Suppressor macrophage (primary cell): ENCODE results near the gene USP10.

Experiments
- DNase-seq, 4 experiments: peaks; one replicate each; pipeline ENCODE4 v3.0.0-alpha.2; 2020 to 2022

USP10 gene

DNA sequence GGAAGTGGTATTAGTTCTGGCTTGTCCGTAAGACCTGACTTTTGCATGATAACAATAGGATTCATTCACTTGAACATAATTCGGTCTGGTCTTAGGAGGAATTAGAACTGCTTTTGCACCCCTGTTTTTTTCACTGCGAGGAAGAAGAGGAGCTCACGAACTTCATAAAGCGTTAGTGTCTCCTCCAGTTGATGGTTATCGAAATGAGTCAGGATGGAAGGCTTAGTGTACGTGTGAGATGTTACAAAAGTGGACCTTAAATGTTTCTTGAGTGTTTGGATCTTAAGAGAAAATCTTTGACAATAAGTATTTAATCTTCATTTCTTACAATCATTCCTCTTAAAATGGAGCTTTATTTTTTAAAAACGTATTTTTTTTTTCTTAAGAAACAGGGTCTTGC is 52.8 kb downstream of the USP10 start:
- DNase-seq, result peak in 2 of 4 experiments; percentile 9 to 23

DNA sequence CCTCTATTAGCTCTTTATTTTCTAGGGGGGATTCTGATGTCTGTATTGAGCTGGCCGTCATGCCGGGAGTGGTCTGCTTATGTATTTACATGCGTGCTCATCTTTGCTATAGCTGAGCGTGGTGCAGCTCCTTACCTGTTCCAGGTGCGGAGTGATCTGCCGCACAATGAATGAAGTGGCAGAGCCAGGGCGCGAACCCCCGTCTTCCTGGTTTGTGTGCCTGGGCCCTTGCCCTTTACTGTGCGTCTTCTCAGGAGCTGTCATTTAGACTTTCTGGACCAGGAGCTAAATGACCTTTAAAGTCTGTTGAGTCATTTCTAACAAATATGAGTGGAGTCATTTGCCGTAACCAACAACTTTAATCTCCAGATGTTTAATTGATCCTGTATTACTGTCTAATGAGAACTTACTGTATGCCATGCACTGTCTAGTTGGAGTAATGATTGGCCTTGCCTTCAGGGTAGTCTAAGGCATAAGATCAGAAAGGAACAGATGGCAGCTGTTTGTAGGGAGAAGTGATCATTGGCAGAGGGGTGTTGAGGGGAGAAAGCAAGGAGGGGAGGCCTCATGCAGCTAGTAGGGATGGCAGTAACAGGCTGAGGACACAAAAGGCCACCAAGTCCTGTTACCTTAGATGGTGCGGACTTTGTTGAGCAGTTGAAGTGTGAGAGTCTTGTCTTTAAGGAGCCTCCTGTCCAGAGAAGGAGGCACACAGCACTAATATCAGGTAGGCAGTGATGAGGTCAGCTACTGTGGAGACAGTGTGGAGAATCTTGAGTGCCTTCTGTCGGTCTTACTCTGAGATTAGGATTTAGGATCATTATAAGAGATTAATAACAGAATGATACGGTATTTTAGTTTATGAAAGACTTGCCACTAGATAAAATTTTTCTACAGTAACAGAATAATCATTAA is 53.9 kb downstream of the USP10 start:
- DNase-seq, result no peak

DNA sequence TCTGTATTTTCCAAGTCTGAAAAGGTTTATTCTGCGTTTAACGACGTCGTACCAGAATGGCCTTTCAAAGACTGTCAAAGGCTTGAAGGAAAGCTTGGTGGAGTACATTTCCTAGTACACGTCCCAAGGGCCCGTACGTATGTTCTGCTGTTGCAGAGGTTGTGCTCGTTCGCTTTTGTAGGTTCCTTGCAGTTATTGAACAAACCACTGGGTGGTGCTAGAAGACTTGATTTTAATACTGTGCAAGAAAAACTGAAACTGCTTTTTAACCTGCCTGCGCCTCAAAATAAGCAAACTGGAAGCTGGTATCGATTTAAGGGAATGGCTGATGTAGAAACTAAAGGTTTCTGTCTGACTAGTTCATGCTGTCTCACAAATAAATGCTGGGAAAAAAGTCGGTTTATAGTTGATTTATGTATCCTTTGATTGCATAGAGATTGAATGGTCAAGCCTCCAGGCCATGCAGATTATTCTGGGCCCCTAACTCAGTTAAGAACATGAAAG is 54.6 kb downstream of the USP10 start:
- DNase-seq, result peak; percentile 83 to 90 (median 90)

- DNase-seq, result peak; percentile 17 to 53 (median 29)
Observed at GRCh38 chr16:84754956-84755672, 55.3 kb downstream of the USP10 start.

DNA sequence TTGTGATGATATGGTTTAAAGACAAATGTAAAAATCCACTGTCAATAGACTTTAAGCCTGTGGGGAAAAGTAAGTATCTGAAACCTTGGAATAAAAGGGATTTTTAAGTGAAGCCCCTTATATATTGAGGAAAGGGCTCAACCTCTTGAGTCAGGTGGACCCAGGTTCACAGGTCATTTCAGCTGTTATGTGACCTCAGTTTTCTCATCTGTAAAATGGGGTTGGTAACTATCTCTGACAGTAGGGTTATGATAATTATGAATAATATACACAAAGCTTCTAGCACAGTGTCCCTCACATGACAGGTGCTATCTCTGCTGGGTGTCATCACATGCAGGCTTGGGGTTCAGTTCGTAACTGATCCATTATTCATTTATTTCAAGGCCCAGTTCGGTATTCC is 57.0 kb downstream of the USP10 start:
- DNase-seq, result no peak

DNA sequence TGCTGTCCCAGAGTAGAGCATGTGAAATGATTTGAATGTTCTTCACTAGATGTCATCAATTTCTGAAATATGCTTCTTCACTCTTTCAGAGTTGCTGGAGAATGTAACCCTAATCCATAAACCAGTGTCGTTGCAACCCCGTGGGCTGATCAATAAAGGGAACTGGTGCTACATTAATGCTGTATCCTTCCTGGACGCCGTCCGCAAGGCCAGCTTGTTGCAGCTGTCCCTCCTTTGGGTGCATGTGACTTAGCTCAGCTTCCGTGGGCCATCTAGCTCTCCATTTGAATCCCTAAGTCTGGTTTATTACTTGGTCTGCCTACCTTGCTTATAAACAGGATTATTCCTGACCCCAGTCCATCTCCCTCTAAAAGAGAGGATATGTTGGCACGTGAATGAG is 58.8 kb downstream of the USP10 start:
- DNase-seq, result no peak

DNA sequence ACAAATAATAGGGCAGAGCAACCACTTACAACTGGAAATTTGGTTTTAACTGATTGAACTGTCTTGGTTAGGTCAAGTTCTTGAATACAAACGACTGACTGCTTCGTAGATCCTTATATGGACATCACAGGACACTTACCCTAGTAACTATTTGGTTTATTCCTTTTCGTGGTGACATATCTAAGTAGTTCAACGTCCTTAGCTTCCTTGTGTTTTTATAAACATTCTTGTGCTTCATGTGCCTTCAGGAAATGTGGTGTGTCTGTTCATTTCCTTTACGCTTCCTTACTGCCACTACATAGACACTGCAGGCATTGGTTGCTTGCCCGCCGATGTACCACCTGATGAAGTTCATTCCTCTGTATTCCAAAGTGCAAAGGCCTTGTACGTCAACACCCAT is 59.3 kb downstream of the USP10 start:
- no peak for DNase-seq

DNA sequence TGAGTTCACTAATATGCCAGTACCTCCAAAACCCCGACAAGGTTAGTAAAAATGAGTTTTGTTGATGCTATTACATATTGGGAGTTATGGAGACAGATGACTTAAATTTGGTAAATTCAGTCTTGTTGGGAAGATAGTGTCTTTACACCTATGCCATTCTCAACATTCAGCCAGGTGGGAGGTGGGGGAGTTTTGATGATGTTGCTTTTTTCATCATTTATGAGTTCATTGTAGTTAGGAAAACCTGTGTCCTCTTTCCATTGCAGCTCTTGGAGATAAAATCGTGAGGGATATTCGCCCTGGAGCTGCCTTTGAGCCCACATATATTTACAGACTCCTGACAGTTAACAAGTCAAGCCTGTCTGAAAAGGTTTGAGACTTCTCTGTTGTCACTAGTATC is 60.1 kb downstream of the USP10 start:
- DNase-seq, result no peak

DNA sequence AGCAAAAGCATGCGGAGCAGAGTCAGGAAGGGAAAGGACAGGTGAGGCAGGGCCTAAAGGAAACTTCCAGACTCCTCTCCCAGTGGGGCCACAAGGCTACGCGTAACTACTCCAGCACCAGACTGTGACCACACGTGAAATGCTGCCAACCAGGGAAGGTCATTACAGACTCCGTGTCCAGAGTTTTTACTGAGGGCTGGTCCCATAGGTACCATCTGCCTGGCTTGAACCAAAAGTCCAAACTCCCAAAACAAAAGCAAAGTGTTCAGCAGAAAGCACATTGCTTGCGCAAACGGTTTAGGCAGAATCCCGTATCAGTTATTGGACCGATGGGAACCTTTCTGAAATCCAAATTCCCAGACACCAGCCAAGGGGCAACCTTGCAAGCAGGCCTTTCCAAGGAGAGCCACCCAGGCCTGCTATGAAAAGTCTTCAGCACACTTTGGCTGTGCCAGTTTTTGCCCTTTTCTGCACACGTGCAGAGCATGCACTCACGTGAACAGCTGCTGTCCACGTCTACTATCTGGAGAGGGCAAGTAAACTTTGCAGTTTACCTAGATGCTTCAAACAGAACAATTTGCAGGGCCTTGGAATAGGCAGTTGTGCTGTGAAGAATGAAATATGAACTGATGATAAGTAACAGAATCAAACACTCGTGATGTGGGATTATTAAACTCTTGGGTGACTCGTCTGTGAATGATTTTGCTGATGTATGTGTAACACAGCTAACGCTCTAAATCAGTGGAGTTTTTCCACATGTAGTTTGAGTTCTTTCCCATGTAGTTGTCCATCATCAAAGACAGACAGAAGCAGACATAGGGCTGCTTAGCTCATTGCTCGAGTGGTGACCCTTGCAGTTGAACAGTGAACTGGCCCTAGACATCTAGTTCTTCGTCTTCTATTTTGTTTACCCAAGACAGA is 61.9 kb downstream of the USP10 start:
- no peak for DNase-seq

- DNase-seq, result no peak
Observed at GRCh38 chr16:84763164-84763563, 63.4 kb downstream of the USP10 start.

GRCh38 chr16:84763629-84764028 is 63.8 kb downstream of the USP10 start:
- no peak for DNase-seq

DNA sequence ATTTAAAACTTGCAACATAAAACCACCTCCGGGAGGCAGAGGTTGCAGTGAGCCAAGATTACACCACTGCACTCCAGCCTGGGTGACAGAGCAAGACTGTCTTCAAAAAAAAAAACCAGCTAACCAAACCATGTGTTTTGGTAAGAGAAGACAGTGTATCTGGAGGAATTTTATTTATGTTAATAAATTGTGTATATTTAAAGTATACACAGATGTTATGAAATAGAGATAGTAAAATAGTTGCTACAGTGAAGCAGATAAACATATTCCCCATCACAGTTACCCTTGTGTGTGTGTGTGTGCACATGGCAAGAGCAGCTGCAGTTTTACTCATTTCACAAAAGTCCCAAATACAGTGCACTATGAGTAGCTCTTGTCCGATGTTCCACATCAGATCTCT is 65.2 kb downstream of the USP10 start:
- no peak for DNase-seq

GRCh38 chr16:84765616-84766580 is 66.1 kb downstream of the USP10 start:
- DNase-seq, result no peak

DNA sequence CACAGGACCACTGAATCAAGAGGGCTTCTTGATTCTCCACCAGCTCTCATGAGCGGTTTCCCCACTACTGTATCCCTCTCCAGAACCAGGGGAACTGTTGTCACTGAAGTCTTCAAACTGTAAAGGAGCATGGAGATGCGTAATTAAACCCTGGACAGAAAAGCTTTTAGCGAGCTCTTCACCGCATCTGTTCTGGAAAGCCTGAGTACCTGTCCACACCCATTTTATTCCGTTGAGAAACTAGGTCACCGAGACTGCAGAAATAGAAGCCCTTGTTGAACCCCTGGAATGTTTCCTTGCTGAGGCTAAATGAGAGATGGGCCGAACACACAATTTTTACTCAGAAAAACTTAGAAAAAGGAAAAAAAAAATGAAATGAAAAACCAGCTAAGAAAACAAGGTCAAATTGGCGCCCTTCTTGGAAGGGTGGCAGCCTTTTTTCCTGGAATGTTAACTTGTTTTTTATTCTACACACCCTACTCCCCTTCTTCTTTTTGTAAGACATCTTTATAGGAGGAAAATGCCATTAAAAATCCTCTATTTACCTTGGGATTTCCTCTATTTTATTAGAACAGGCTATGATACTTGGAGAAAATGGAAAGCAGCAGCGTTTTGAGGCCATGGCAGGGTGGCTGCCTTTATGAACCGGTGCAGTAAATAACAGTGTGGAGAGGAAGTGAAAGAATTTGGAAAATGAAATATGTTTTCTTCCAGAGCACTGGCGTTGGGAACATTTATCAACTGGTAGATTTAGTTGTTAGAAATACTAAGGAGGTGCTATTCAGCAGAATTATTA is 67.4 kb downstream of the USP10 start:
- no peak for DNase-seq

- no peak for DNase-seq
Observed at GRCh38 chr16:84768061-84768807, 68.4 kb downstream of the USP10 start.

GRCh38 chr16:84768808-84769197 is 69.0 kb downstream of the USP10 start:
- DNase-seq, result no peak

GRCh38 chr16:84769416-84769815 is 69.6 kb downstream of the USP10 start:
- no peak for DNase-seq

DNA sequence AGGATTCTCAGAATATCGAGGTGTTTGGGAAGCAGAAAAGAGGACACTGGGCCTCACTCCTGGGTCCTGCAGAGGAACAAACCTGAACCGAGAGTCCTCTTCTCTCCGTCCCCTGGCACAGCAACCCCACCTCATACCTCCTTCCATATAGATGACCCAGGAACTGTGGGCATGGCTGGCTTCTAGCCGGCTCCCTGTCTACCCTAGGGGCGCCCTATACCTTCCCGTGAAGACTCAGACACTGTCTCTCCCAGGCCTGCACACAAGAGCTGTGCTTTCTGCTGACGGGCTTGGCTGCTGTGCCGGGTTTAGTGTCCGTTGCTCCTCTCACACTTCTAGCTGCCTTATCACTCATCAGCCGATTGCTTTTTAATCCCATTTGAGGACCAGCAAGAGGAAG is 73.5 kb downstream of the USP10 start:
- no peak for DNase-seq

- peak; percentile 44 to 82 (median 66) for DNase-seq
Observed at GRCh38 chr16:84774810-84775209, 75.0 kb downstream of the USP10 start.
